A673 (cell line): ENCODE measurements around the gene TAS2R40.

Source experiments
- EZH2 ChIP-seq: fragments of 200-600 bp; sonication (generic); IDR thresholded peaks from 2 replicates; pipeline ENCODE4 v1.6.1; 2017; ENCODE audit warnings: borderline replicate concordance, low read depth, mild to moderate bottlenecking, mixed read lengths, antibody characterized with exemption, low read length; ENCODE audit not compliant: poor library complexity, severe bottlenecking
- TF ChIP-seq, protein P1 (sequence below): fragments of 300-800, 200-600 bp; sonication (generic); conservative IDR thresholded peaks from 2 replicates; pipeline ENCODE4 v1.5.1; 2017; ENCODE audit warnings: low read depth, mild to moderate bottlenecking, antibody characterized with exemption, low read length, moderate library complexity, mixed read lengths

DNA sequence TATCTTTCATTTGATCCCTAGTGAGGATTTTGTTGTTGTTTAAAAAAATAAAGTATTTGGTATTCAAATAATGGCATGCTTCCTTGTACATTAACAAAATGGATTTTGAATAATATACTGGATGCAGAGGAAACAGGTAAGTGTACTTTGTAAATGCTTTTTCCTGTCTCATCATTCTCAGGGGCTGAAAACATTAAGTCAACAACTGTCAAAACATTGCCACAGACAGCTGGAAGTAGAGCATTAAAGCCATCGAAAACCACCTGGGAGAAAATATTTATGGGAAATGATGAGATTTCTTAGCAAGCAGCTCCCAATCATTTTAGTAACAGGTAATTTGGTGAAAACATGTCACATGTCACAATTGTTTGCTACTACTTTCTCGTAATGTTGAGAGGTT, 28.0 kb upstream of the TAS2R40 start:
- TF ChIP-seq, protein P1, sequence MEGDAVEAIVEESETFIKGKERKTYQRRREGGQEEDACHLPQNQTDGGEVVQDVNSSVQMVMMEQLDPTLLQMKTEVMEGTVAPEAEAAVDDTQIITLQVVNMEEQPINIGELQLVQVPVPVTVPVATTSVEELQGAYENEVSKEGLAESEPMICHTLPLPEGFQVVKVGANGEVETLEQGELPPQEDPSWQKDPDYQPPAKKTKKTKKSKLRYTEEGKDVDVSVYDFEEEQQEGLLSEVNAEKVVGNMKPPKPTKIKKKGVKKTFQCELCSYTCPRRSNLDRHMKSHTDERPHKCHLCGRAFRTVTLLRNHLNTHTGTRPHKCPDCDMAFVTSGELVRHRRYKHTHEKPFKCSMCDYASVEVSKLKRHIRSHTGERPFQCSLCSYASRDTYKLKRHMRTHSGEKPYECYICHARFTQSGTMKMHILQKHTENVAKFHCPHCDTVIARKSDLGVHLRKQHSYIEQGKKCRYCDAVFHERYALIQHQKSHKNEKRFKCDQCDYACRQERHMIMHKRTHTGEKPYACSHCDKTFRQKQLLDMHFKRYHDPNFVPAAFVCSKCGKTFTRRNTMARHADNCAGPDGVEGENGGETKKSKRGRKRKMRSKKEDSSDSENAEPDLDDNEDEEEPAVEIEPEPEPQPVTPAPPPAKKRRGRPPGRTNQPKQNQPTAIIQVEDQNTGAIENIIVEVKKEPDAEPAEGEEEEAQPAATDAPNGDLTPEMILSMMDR: no peak
- no peak for TF ChIP-seq EZH2
